Measurements from ENCODE around the gene CNIH4.

DNA sequence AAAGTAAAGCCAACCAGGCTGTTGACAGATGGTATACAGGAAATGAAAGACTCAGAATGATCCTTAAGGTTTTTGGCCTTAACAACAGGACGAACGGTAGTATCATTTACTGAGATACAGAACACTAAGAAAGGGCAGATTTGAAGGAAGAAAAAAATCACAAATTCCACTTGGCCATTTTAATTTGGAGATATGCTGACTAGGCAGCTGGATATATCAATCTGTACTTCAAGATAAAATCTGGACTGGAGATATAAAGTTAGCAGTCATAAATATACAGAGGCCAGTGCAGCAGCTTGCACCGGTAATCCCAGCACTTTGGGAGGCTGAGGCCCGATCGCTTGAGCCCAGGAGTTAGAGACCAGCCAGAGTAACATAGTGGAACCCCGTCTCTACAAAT lies 28.0 kb upstream of the CNIH4 start:
- TF ChIP-seq, protein P1, sequence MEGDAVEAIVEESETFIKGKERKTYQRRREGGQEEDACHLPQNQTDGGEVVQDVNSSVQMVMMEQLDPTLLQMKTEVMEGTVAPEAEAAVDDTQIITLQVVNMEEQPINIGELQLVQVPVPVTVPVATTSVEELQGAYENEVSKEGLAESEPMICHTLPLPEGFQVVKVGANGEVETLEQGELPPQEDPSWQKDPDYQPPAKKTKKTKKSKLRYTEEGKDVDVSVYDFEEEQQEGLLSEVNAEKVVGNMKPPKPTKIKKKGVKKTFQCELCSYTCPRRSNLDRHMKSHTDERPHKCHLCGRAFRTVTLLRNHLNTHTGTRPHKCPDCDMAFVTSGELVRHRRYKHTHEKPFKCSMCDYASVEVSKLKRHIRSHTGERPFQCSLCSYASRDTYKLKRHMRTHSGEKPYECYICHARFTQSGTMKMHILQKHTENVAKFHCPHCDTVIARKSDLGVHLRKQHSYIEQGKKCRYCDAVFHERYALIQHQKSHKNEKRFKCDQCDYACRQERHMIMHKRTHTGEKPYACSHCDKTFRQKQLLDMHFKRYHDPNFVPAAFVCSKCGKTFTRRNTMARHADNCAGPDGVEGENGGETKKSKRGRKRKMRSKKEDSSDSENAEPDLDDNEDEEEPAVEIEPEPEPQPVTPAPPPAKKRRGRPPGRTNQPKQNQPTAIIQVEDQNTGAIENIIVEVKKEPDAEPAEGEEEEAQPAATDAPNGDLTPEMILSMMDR (IDR thresholded peaks at IDR 0.05): no peak
- TF ChIP-seq POLR2AphosphoS5 (IDR thresholded peaks at IDR 0.05; ENCODE audit: low read depth, low read length) (no peak), SIN3A (IDR thresholded peaks at IDR 0.05; ENCODE audit: borderline replicate concordance, insufficient read depth, low read depth, low read length) (no peak), REST (IDR thresholded peaks at IDR 0.05; ENCODE audit: insufficient read depth in 1 of 2, low read depth in 2 of 2, low read length in 1 of 2) (no peak), TCF7L2 (IDR thresholded peaks at IDR 0.05; ENCODE audit: low read depth, low read length) (no peak)
